Heart left ventricle (tissue), 13 donors: ENCODE data around the gene KIF13A.

Experiments
- POLR2A ChIP-seq, 2 donors: fragments of 450-650 bp; IDR thresholded peaks; one replicate each; pipeline ENCODE4 v1.6.1; 2017; ENCODE audit warnings: antibody characterized with exemption in 2 of 2, mild to moderate bottlenecking in 2 of 2, moderate library complexity in 2 of 2
- TF ChIP-seq, protein P1 (sequence below), 12 donors: fragments of 200-600 bp; sonication (generic) in 4 of 12; IDR thresholded peaks; one replicate each; pipeline versions ENCODE4 v1.5.0 to v1.8.0; 2018 to 2022; ENCODE audit warnings: antibody characterized with exemption in 12 of 12, mild to moderate bottlenecking in 5 of 12
- donor health status: ischemic (EF 13 %, LVEDD 7.1; RV severe dilation, severe dysfunction).
- donor health status: DM: no; HTN: yes; CAD: no.
- donor health status: DM: no; HTN: no; CAD: no.
- donor health status: ischemic (EF 25% LVEDD 6.9; RV normal size, moderate dysfunction).
- donor health status: ischemic (EF 25% LVEDD 5.7; RV mildly dilated, moderate dysfunction).
- donor health status: ischemic (EF 35%, LVEDD 5.7; RV mildly dilated, moderate dysfunction).
- donor health status: nonischemic (EF 11% LVEDD 7.7; RV severe dilation, severe dysfunction).
- donor health status: DM: yes; HTN: yes; CAD: no.
- donor health status: PGD.
- donor health status: ischemic (EF 29% LVEDD 5.4; RV normal size, mild dysfunction).
- donor health status: nonischemic (EF 23%, LVEDD 6.1; RV moderate dilation, normal function).

DNA sequence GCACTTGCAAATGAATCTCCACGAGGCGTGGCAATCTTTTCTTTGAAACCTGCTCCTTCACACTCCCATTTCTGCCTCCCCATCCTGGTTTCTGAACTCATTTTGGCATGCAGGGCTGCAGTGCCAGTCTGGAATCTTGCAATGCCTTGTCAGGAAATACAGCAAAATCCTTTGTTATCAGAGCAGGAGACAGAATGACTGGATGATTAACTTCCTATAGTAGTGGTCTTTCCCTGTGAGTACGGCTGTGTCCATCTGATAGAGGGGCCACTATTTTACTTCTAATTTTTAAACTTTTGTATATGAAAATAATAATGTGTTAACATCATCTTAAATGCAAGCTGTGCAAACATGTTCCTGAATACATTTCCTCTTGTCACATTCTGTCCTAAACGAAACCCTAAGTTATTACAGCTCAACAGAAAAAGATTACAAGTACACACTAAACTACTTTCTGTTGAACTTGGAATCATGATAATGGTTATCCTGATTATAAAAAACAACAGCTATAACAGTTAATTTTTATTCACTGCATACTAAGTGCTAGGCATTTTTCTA, 140.2 kb downstream of the KIF13A start:
- no peak for TF ChIP-seq POLR2A (IDR thresholded peaks at IDR 0.05)
- TF ChIP-seq, protein P1, sequence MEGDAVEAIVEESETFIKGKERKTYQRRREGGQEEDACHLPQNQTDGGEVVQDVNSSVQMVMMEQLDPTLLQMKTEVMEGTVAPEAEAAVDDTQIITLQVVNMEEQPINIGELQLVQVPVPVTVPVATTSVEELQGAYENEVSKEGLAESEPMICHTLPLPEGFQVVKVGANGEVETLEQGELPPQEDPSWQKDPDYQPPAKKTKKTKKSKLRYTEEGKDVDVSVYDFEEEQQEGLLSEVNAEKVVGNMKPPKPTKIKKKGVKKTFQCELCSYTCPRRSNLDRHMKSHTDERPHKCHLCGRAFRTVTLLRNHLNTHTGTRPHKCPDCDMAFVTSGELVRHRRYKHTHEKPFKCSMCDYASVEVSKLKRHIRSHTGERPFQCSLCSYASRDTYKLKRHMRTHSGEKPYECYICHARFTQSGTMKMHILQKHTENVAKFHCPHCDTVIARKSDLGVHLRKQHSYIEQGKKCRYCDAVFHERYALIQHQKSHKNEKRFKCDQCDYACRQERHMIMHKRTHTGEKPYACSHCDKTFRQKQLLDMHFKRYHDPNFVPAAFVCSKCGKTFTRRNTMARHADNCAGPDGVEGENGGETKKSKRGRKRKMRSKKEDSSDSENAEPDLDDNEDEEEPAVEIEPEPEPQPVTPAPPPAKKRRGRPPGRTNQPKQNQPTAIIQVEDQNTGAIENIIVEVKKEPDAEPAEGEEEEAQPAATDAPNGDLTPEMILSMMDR (IDR thresholded peaks at IDR 0.05): no peak
